Measurements from ENCODE around the gene DYNLL2. TPM values are rescaled to one million over a fixed set of nuclear protein-coding genes. Genes with fewer than 3 reads are reported as not detected.

DYNLL2 gene
- polyA plus RNA-seq, 1 donor from 2014 or later = 66.7 TPM

DNA sequence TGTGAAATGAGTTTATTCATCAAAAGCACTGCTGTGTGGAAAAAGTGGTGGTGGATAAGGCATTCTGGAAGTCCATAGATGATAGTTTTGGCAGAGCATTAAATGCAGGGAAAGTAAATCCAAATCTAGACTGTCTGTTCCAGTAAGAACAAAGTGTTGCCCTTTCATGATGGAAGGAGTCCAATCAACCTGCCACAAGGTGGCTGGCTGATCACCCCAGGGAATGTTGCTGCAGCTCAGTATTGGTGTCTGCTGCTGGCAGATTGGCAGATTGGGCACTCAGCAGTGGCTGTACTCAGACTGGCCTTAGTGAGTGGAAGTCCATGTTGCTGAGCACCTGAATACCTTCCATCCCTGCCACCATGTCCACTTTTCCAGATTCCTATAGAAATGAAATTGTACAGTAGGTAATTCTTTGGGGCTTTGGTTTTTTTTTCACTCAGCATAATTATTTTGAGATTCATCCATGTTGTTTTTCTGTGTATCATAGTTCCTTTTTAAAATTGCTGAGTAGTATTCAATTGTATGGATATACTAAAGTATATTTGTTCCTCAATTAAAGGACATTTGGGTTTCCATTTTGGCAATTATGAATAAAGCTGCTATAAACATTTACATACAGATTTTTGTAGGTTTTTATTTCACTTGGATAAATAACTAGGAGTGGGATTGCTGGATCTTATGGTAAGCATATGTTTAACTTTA lies 14.3 kb downstream of the DYNLL2 start:
- H3K27ac ChIP-seq (ENCODE audit: low read length) = no peak overlapping the region
- no peaks in the 10 kb centered on the region for H3K9me3 ChIP-seq (ENCODE audit: low read length)

GRCh38 chr17:58100506-58100905 lies 17.3 kb downstream of the DYNLL2 start:
- Histone ChIP-seq H3K4me2 (ENCODE audit: low read length) (no peak overlapping the region), H3K36me3 (ENCODE audit: insufficient read depth, low read length) (no peaks in the 10 kb centered on the region), H3K79me2 (replicated peaks; ENCODE audit: insufficient read depth, low read length) (no peaks in the 10 kb centered on the region), H3K27ac (ENCODE audit: low read length) (no peak overlapping the region), H3K9me2 (ENCODE audit: insufficient read depth, low read length) (no peaks in the 10 kb centered on the region), H4K20me1 (ENCODE audit: insufficient read depth) (no peaks in the 10 kb centered on the region), H3K4me3 (ENCODE audit: low read length) (no peak overlapping the region), H3K9me3 (ENCODE audit: low read length) (no peaks in the 10 kb centered on the region), H2AFZ (ENCODE audit: low read depth, low read length) (no peak overlapping the region), H3K9ac (ENCODE audit: low read length) (no peak overlapping the region), H3F3A (ENCODE audit: insufficient read depth, low read length, poor library complexity, severe bottlenecking) (no peaks in the 10 kb centered on the region), H3K27me3 (ENCODE audit: insufficient read depth, low read depth, low read length) (no peaks in the 10 kb centered on the region)
- TF ChIP-seq, protein P1, sequence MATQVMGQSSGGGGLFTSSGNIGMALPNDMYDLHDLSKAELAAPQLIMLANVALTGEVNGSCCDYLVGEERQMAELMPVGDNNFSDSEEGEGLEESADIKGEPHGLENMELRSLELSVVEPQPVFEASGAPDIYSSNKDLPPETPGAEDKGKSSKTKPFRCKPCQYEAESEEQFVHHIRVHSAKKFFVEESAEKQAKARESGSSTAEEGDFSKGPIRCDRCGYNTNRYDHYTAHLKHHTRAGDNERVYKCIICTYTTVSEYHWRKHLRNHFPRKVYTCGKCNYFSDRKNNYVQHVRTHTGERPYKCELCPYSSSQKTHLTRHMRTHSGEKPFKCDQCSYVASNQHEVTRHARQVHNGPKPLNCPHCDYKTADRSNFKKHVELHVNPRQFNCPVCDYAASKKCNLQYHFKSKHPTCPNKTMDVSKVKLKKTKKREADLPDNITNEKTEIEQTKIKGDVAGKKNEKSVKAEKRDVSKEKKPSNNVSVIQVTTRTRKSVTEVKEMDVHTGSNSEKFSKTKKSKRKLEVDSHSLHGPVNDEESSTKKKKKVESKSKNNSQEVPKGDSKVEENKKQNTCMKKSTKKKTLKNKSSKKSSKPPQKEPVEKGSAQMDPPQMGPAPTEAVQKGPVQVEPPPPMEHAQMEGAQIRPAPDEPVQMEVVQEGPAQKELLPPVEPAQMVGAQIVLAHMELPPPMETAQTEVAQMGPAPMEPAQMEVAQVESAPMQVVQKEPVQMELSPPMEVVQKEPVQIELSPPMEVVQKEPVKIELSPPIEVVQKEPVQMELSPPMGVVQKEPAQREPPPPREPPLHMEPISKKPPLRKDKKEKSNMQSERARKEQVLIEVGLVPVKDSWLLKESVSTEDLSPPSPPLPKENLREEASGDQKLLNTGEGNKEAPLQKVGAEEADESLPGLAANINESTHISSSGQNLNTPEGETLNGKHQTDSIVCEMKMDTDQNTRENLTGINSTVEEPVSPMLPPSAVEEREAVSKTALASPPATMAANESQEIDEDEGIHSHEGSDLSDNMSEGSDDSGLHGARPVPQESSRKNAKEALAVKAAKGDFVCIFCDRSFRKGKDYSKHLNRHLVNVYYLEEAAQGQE (IDR thresholded peaks at IDR 0.05; ENCODE audit: borderline replicate concordance) = no peak
- TF ChIP-seq CTCF (IDR thresholded peaks at IDR 0.05; ENCODE audit: poor library complexity, severe bottlenecking) (no peak), MXI1 (conservative IDR thresholded peaks at IDR 0.05; ENCODE audit: poor library complexity, severe bottlenecking) (no peak), POLR2AphosphoS5 (IDR thresholded peaks at IDR 0.05) (no peak), RAD21 (conservative IDR thresholded peaks at IDR 0.05) (no peak), EZH2 (IDR thresholded peaks at IDR 0.05; ENCODE audit: borderline replicate concordance, insufficient read depth, low read length, poor library complexity, severe bottlenecking) (no peak), EP300 (conservative IDR thresholded peaks at IDR 0.05; ENCODE audit: poor library complexity, severe bottlenecking) (no peak), TAF1 (IDR thresholded peaks at IDR 0.05; ENCODE audit: low read depth) (no peak)

More for the DNA sequence above, 14.3 kb downstream of the DYNLL2 start:
- Histone ChIP-seq H3K4me3 (ENCODE audit: low read length) (no peak overlapping the region), H3K9ac (ENCODE audit: low read length) (no peak overlapping the region), H3K4me2 (ENCODE audit: low read length) (no peak overlapping the region), H3F3A (ENCODE audit: insufficient read depth, low read length, poor library complexity, severe bottlenecking) (no peaks in the 10 kb centered on the region), H3K36me3 (ENCODE audit: insufficient read depth, low read length) (peaks cover 11% of the 10 kb centered on the region), H2AFZ (ENCODE audit: low read depth, low read length) (no peak overlapping the region), H3K9me2 (ENCODE audit: insufficient read depth, low read length) (no peaks in the 10 kb centered on the region), H4K20me1 (ENCODE audit: insufficient read depth) (no peaks in the 10 kb centered on the region), H3K79me2 (replicated peaks; ENCODE audit: insufficient read depth, low read length) (no peaks in the 10 kb centered on the region), H3K27me3 (ENCODE audit: insufficient read depth, low read depth, low read length) (no peaks in the 10 kb centered on the region)
- TF ChIP-seq CTCF (IDR thresholded peaks at IDR 0.05; ENCODE audit: poor library complexity, severe bottlenecking) (no peak), TAF1 (IDR thresholded peaks at IDR 0.05; ENCODE audit: low read depth) (no peak), MXI1 (conservative IDR thresholded peaks at IDR 0.05; ENCODE audit: poor library complexity, severe bottlenecking) (no peak), POLR2AphosphoS5 (IDR thresholded peaks at IDR 0.05) (no peak), EZH2 (IDR thresholded peaks at IDR 0.05; ENCODE audit: borderline replicate concordance, insufficient read depth, low read length, poor library complexity, severe bottlenecking) (no peak), RAD21 (conservative IDR thresholded peaks at IDR 0.05) (no peak), SMC3 (conservative IDR thresholded peaks at IDR 0.05; ENCODE audit: poor library complexity) (no peak), EP300 (conservative IDR thresholded peaks at IDR 0.05; ENCODE audit: poor library complexity, severe bottlenecking) (no peak)
- TF ChIP-seq, protein P1 (IDR thresholded peaks at IDR 0.05; ENCODE audit: borderline replicate concordance) = no peak

Data from neural cell (in vitro differentiated cells).